ENCODE results near the gene KIAA1755.

Gene KIAA1755

DNA sequence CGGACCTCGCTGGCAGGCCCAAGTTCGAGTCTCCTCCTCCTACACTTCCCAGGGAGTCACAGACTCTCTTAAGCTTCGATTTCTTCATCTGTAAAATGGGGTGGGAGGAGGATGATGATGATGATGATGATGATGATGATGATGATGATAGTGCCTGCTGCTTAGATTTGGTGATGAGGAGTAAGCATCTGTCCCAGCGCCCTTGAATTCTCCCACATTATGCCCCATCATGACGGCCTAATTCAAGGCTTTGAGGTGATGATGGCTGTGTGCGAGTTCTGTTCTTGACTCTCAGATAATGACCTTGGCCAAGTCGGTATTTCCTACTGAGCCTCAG is 487 bp upstream of the KIAA1755 start:
- H3K36me3 ChIP-seq, result no peaks in the 10 kb centered on the region
- peaks cover 32% of the 10 kb centered on the region for H3K27me3 ChIP-seq
- no peak overlapping the region for H3K27ac ChIP-seq
- peak overlapping the region in 1 of 2 experiments; percentile 38 for H3K4me3 ChIP-seq (ENCODE audit: low read depth in 1 of 2, low read length in 1 of 2)
- H3K9me3 ChIP-seq, result no peaks in the 10 kb centered on the region
- H3K4me1 ChIP-seq (ENCODE audit: control insufficient read depth in 1 of 2, insufficient read depth in 1 of 2, low read depth in 1 of 2, low read length in 1 of 2), result peaks cover 7 to 10% of the 10 kb centered on the region in 2 experiments
- no peak for TF ChIP-seq CTCF (IDR thresholded peaks at IDR 0.05)

DNA sequence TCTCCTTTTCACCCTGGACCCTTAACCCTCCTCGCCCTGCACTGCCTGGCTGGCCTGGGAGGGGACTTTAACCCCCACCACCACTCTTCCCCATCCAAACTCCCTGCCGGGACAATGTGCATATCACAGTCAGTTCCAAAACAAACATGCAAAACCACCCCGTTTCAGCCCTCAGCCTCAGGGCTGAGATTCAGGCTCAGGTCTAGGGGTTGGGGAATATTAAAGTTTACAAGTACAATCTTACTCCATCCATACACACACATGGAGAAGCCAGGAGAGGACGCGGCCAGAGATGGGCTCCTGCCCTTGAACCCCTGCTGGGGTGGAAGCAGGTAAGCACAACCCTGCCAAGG is 534 bp downstream of the KIAA1755 start:
- Histone ChIP-seq H3K4me3 (ENCODE audit: low read depth in 1 of 2, low read length in 1 of 2) (no peak overlapping the region), H3K27ac (no peak overlapping the region), H3K27me3 (peaks cover 32% of the 10 kb centered on the region), H3K9me3 (no peaks in the 10 kb centered on the region), H3K4me1 (ENCODE audit: control insufficient read depth in 1 of 2, insufficient read depth in 1 of 2, low read depth in 1 of 2, low read length in 1 of 2) (peaks cover 7 to 10% of the 10 kb centered on the region in 2 experiments), H3K36me3 (no peaks in the 10 kb centered on the region)
- TF ChIP-seq CTCF (IDR thresholded peaks at IDR 0.05), result no peak

- Histone ChIP-seq H3K27ac (no peak overlapping the region), H3K27me3 (peaks cover 32% of the 10 kb centered on the region), H3K36me3 (no peaks in the 10 kb centered on the region), H3K4me1 (ENCODE audit: control insufficient read depth in 1 of 2, insufficient read depth in 1 of 2, low read depth in 1 of 2, low read length in 1 of 2) (peaks cover 7 to 10% of the 10 kb centered on the region in 2 experiments), H3K9me3 (no peaks in the 10 kb centered on the region), H3K4me3 (ENCODE audit: low read depth in 1 of 2, low read length in 1 of 2) (no peak overlapping the region)
- TF ChIP-seq CTCF (IDR thresholded peaks at IDR 0.05), result no peak
Observed at GRCh38 chr20:38258545-38259215, 1.9 kb downstream of the KIAA1755 start.

- H3K27ac ChIP-seq, result no peak overlapping the region
- H3K9me3 ChIP-seq, result no peaks in the 10 kb centered on the region
- peaks cover 17 to 21% of the 10 kb centered on the region in 2 experiments for H3K4me1 ChIP-seq (ENCODE audit: control insufficient read depth in 1 of 2, insufficient read depth in 1 of 2, low read depth in 1 of 2, low read length in 1 of 2)
- TF ChIP-seq CTCF (IDR thresholded peaks at IDR 0.05), result no peak
- no peak overlapping the region for H3K4me3 ChIP-seq (ENCODE audit: low read depth in 1 of 2, low read length in 1 of 2)
- peaks cover 31% of the 10 kb centered on the region for H3K27me3 ChIP-seq
- H3K36me3 ChIP-seq, result no peaks in the 10 kb centered on the region
Observed at GRCh38 chr20:38256966-38257365, 3.6 kb downstream of the KIAA1755 start.

- peaks cover 22% of the 10 kb centered on the region for H3K27me3 ChIP-seq
- peaks cover 26 to 30% of the 10 kb centered on the region in 2 experiments for H3K4me1 ChIP-seq (ENCODE audit: control insufficient read depth in 1 of 2, insufficient read depth in 1 of 2, low read depth in 1 of 2, low read length in 1 of 2)
- H3K9me3 ChIP-seq, result no peaks in the 10 kb centered on the region
- no peak for TF ChIP-seq CTCF (IDR thresholded peaks at IDR 0.05)
- H3K27ac ChIP-seq, result no peak overlapping the region
- H3K36me3 ChIP-seq, result no peaks in the 10 kb centered on the region
- H3K4me3 ChIP-seq (ENCODE audit: low read depth in 1 of 2, low read length in 1 of 2), result no peak overlapping the region
Observed at GRCh38 chr20:38256021-38256420, 4.5 kb downstream of the KIAA1755 start.
